Measurements from ENCODE around the gene OR9I1. TPM values are rescaled to one million over a fixed set of nuclear protein-coding genes. Genes with fewer than 3 reads are reported as not detected.

The OR9I1 gene
- total and polyA plus RNA-seq, 4 donors, result not detected

DNA sequence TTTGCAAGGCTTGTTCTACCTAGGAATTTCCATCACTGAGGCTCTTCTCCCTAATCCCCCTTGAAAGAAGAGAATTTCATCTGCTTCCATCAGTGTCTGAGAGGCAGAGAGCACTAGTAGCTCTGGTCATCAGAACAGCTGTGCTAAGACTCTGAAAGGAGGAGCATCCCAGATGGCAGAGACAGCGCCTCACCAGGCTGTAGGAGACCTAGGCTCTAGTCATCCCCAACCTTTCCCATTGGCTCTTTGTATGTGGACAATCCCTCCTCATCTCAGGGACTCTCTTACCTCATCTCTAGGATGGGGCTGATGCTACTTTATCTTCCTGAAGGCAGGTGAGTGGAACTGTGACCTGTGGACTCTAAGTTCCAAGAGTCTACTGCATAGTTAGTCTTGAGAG is 8.8 kb upstream of the OR9I1 start:
- no peaks in the 10 kb centered on the region for H3K27me3 ChIP-seq (ENCODE audit: control insufficient read depth in 3 of 3, insufficient read depth in 3 of 3, low read length in 2 of 3)
- H3K4me1 ChIP-seq (ENCODE audit: control insufficient read depth in 5 of 5, insufficient read depth in 5 of 5, low read length in 5 of 5), result no peaks in the 10 kb centered on the region
- 80 to 94% methylated on average over 1 of the region's 1 CpG for WGBS, 2 donors
- H3K27ac ChIP-seq (ENCODE audit: low read depth in 1 of 2, low read length in 1 of 2), result no peak overlapping the region
- H3K9me3 ChIP-seq (ENCODE audit: control insufficient read depth in 4 of 4, insufficient read depth in 3 of 4, low read length in 3 of 4), result peaks cover 0 to 2% (median 0%) of the 10 kb centered on the region in 4 donors
- ATAC-seq (ENCODE audit: insufficient read depth, low FRiP score) (no peak), DNase-seq (no peak)
- H3K9ac ChIP-seq (ENCODE audit: insufficient read depth in 1 of 2, low read length in 2 of 2), result no peak overlapping the region
- H3K36me3 ChIP-seq (ENCODE audit: control insufficient read depth in 4 of 4, insufficient read depth in 4 of 4, low read length in 4 of 4), result no peaks in the 10 kb centered on the region
- TF ChIP-seq, protein P1, sequence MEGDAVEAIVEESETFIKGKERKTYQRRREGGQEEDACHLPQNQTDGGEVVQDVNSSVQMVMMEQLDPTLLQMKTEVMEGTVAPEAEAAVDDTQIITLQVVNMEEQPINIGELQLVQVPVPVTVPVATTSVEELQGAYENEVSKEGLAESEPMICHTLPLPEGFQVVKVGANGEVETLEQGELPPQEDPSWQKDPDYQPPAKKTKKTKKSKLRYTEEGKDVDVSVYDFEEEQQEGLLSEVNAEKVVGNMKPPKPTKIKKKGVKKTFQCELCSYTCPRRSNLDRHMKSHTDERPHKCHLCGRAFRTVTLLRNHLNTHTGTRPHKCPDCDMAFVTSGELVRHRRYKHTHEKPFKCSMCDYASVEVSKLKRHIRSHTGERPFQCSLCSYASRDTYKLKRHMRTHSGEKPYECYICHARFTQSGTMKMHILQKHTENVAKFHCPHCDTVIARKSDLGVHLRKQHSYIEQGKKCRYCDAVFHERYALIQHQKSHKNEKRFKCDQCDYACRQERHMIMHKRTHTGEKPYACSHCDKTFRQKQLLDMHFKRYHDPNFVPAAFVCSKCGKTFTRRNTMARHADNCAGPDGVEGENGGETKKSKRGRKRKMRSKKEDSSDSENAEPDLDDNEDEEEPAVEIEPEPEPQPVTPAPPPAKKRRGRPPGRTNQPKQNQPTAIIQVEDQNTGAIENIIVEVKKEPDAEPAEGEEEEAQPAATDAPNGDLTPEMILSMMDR (IDR thresholded peaks at IDR 0.05; ENCODE audit: control extremely low read depth, extremely low read depth), result no peak
- no peak overlapping the region for H3K4me3 ChIP-seq

DNA sequence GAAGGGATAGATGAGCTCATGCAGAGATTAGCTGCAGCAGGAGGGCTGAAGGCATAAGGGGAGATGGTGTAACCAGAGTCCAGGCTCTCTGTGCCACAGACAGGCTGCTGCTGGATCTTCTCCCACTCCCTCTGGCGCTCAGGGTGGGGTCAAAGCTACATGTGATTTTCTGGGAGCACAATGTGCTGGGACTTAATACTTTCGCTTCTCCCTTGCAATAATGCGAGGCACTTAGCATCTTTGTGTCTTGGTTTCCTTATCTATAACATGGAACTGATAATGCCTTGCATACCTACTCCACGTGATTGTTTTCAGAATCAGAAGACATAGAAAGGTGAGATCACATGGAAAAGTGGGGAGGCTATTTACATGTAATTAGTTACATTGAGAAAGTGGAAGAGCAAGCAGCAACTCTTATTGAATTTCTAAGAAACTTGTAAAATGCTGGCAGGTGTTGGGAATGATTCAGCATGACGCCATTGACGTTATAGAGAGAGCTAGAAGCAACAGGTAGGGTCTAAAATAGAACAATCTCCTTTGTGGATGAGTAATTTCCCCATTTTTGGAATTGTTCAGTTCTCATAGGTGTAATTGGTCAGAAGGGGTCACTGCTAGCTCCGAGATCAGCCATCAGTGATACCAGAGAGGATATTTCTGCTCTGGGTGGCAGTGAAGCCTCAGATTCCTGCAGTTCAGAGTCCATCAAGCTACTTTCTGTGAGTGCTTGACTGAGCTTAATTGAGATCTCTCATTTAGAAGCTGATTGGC is 8.2 kb upstream of the OR9I1 start:
- ATAC-seq (ENCODE audit: insufficient read depth, low FRiP score) (no peak), DNase-seq (no peak)
- no peak overlapping the region for H3K9ac ChIP-seq (ENCODE audit: insufficient read depth in 1 of 2, low read length in 2 of 2)
- H3K27me3 ChIP-seq (ENCODE audit: control insufficient read depth in 3 of 3, insufficient read depth in 3 of 3, low read length in 2 of 3), result no peaks in the 10 kb centered on the region
- H3K27ac ChIP-seq (ENCODE audit: low read depth in 1 of 2, low read length in 1 of 2), result no peak overlapping the region
- H3K4me3 ChIP-seq, result no peak overlapping the region
- peaks cover 0 to 2% (median 0%) of the 10 kb centered on the region in 4 donors for H3K9me3 ChIP-seq (ENCODE audit: control insufficient read depth in 4 of 4, insufficient read depth in 3 of 4, low read length in 3 of 4)
- TF ChIP-seq, protein P1 (IDR thresholded peaks at IDR 0.05; ENCODE audit: control extremely low read depth, extremely low read depth), result no peak
- no peaks in the 10 kb centered on the region for H3K36me3 ChIP-seq (ENCODE audit: control insufficient read depth in 4 of 4, insufficient read depth in 4 of 4, low read length in 4 of 4)
- H3K4me1 ChIP-seq (ENCODE audit: control insufficient read depth in 5 of 5, insufficient read depth in 5 of 5, low read length in 5 of 5), result no peaks in the 10 kb centered on the region
- WGBS, 2 donors, result 72 to 73% methylated on average over 7 of the region's 7 CpGs

- TF ChIP-seq, protein P1 (IDR thresholded peaks at IDR 0.05; ENCODE audit: control extremely low read depth, extremely low read depth), result no peak
- no peak for ATAC-seq (ENCODE audit: insufficient read depth, low FRiP score)
- no peak overlapping the region for H3K9ac ChIP-seq (ENCODE audit: insufficient read depth in 1 of 2, low read length in 2 of 2)
- no peaks in the 10 kb centered on the region for H3K9me3 ChIP-seq (ENCODE audit: control insufficient read depth in 4 of 4, insufficient read depth in 3 of 4, low read length in 3 of 4)
- no peaks in the 10 kb centered on the region for H3K4me1 ChIP-seq (ENCODE audit: control insufficient read depth in 5 of 5, insufficient read depth in 5 of 5, low read length in 5 of 5)
- DNase-seq, result no peak
- H3K27ac ChIP-seq (ENCODE audit: low read depth in 1 of 2, low read length in 1 of 2), result no peak overlapping the region
- H3K27me3 ChIP-seq (ENCODE audit: control insufficient read depth in 3 of 3, insufficient read depth in 3 of 3, low read length in 2 of 3), result no peaks in the 10 kb centered on the region
- H3K4me3 ChIP-seq, result no peak overlapping the region
- no peaks in the 10 kb centered on the region for H3K36me3 ChIP-seq (ENCODE audit: control insufficient read depth in 4 of 4, insufficient read depth in 4 of 4, low read length in 4 of 4)
These were observed 2.0 kb upstream of the OR9I1 start for GRCh38 chr11:58127350-58127749.
